ENCODE results near the gene SORL1. TPM values are rescaled to one million over a fixed set of nuclear protein-coding genes. Genes with fewer than 3 reads are reported as not detected.

SORL1 gene
- total and polyA plus RNA-seq, 2 of the 8 experiments (the other 6 are each of a cell fraction or from before 2014, with no cell fraction given) = 38.1 to 65.5 TPM

- TF ChIP-seq NANOG (IDR thresholded peaks at IDR 0.05; ENCODE audit: insufficient read depth, low read depth, low read length, poor library complexity, severe bottlenecking) = no peak
- no peak for TF ChIP-seq TAF1 (IDR thresholded peaks at IDR 0.05; ENCODE audit: low read depth, low read length)
- no peak for TF ChIP-seq JUND (IDR thresholded peaks at IDR 0.05; ENCODE audit: low read length)
- TF ChIP-seq RNF2 (IDR thresholded peaks at IDR 0.05; ENCODE audit: borderline replicate concordance, low read depth, low read length, missing control alignments, poor library complexity, severe bottlenecking) = no peak
- no peak for TF ChIP-seq BACH1 (IDR thresholded peaks at IDR 0.05; ENCODE audit: low read length)
- TF ChIP-seq SP1 (IDR thresholded peaks at IDR 0.05; ENCODE audit: low read depth, low read length) = no peak
- no peak for TF ChIP-seq ZNF274 (IDR thresholded peaks at IDR 0.05; ENCODE audit: borderline replicate concordance, extremely low read depth, low read length)
- TF ChIP-seq ATF2 (IDR thresholded peaks at IDR 0.05; ENCODE audit: low read length) = no peak
- TF ChIP-seq USF2 (IDR thresholded peaks at IDR 0.05; ENCODE audit: low read length) = no peak
Observed at GRCh38 chr11:121483805-121484480, 31.8 kb downstream of the SORL1 start (continued).

Measured in H1 (cell line).